NB4 (cell line): ENCODE measurements around the gene NEK11.

Experiments
- DNase-seq: peaks from one replicate; pipeline ENCODE4 v3.0.0; 2010; ENCODE audit warnings: low read depth
- H3K4me3 ChIP-seq: one replicate; pipeline ENCODE4 v1.5.1; 2011; ENCODE audit warnings: mild to moderate bottlenecking, low read depth, low read length, moderate library complexity
- MAX ChIP-seq: IDR thresholded peaks from 2 replicates; pipeline ENCODE4 v1.6.1; 2011; ENCODE audit warnings: low read depth, low read length
- MYC ChIP-seq: IDR thresholded peaks from 2 replicates; pipeline ENCODE4 v1.6.1; 2011; ENCODE audit warnings: low read depth, low read length
- POLR2A ChIP-seq: IDR thresholded peaks from 2 replicates; pipeline ENCODE4 v1.6.1; 2011; ENCODE audit warnings: mild to moderate bottlenecking; ENCODE audit not compliant: insufficient read length; ENCODE audit errors: extremely low read depth
- TF ChIP-seq, protein P1 (sequence below): IDR thresholded peaks from one replicate; pipeline ENCODE4 v1.5.1; 2012; ENCODE audit warnings: low read depth, low read length

The NEK11 gene

DNA sequence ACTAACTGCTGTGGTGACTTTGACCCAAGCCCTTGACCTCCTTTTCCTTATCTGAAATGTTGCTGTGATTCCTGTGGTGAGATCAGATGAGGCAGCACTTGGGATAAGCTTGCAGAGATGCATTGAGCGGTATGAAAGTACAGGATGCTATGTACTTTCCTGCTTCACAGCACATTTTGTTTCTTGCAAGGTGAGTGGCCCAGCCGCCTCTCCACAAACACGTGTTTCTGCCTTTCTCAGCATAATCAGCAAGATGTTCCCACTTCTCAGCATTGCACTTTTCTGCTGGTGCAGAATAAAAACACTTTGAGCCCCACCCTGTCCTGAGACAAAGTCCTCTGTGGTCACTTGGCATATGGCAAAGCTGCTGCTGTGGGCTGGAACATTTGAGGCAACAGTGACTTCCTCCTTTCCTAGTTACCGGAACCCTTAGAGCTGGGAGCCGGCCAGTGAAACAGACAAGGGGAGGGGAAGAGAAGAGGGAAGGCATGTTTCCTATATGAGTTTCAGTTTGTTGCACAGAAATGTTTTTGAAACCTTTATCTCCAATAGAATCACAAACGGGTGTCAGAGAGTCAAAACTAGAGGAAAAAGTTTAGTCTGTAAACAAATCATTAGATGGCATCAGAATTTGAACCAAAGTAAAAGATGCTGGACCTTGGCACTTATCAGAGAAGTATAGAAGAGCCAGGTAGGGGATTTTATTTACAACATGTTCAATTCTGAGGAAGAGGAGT is 359.9 kb downstream of the NEK11 start:
- no peak overlapping the region for H3K4me3 ChIP-seq
- DNase-seq = peak; percentile 81
- TF ChIP-seq, protein P1, sequence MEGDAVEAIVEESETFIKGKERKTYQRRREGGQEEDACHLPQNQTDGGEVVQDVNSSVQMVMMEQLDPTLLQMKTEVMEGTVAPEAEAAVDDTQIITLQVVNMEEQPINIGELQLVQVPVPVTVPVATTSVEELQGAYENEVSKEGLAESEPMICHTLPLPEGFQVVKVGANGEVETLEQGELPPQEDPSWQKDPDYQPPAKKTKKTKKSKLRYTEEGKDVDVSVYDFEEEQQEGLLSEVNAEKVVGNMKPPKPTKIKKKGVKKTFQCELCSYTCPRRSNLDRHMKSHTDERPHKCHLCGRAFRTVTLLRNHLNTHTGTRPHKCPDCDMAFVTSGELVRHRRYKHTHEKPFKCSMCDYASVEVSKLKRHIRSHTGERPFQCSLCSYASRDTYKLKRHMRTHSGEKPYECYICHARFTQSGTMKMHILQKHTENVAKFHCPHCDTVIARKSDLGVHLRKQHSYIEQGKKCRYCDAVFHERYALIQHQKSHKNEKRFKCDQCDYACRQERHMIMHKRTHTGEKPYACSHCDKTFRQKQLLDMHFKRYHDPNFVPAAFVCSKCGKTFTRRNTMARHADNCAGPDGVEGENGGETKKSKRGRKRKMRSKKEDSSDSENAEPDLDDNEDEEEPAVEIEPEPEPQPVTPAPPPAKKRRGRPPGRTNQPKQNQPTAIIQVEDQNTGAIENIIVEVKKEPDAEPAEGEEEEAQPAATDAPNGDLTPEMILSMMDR = no peak
- TF ChIP-seq MAX = peak; percentile 76

GRCh38 chr3:131387796-131388489 is 361.3 kb downstream of the NEK11 start:
- DNase-seq = no peak
- TF ChIP-seq POLR2A = no peak
- TF ChIP-seq MYC = no peak
- TF ChIP-seq MAX = no peak
- TF ChIP-seq, protein P1 = no peak
- H3K4me3 ChIP-seq = no peak overlapping the region

DNA sequence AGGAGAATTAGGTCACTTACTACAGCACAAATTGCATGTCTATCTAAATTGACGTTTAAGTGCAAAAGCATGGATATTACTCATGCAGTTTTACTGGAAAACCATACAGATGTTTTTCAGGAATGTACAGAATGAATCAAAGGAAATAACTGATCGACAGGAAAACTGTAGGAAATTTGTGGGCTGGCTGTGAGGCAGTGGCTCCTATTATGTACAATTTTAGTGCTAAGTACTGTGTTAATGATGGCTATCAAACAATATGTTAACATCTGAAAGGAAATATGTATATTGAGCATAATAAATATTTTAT is 361.8 kb downstream of the NEK11 start:
- no peak overlapping the region for H3K4me3 ChIP-seq
- TF ChIP-seq MAX (no peak), POLR2A (no peak), MYC (no peak)
- TF ChIP-seq, protein P1 = no peak
- DNase-seq = no peak

GRCh38 chr3:131390331-131390730 is 363.7 kb downstream of the NEK11 start:
- DNase-seq = no peak
- TF ChIP-seq MAX (no peak), POLR2A (no peak), MYC (no peak)
- H3K4me3 ChIP-seq = no peak overlapping the region

GRCh38 chr3:131393051-131393450 is 366.4 kb downstream of the NEK11 start:
- TF ChIP-seq, protein P1 = no peak
- TF ChIP-seq MYC = no peak
- TF ChIP-seq POLR2A = no peak
- TF ChIP-seq MAX = no peak
- no peak for DNase-seq
- H3K4me3 ChIP-seq = no peak overlapping the region

- no peak for TF ChIP-seq MYC
- no peak for TF ChIP-seq MAX
- TF ChIP-seq, protein P1 = no peak
- TF ChIP-seq POLR2A = no peak
- no peak overlapping the region for H3K4me3 ChIP-seq
- no peak for DNase-seq
Observed at GRCh38 chr3:131393868-131394267, 367.2 kb downstream of the NEK11 start.
